ENCODE measurements around the gene AGRN.

DNA sequence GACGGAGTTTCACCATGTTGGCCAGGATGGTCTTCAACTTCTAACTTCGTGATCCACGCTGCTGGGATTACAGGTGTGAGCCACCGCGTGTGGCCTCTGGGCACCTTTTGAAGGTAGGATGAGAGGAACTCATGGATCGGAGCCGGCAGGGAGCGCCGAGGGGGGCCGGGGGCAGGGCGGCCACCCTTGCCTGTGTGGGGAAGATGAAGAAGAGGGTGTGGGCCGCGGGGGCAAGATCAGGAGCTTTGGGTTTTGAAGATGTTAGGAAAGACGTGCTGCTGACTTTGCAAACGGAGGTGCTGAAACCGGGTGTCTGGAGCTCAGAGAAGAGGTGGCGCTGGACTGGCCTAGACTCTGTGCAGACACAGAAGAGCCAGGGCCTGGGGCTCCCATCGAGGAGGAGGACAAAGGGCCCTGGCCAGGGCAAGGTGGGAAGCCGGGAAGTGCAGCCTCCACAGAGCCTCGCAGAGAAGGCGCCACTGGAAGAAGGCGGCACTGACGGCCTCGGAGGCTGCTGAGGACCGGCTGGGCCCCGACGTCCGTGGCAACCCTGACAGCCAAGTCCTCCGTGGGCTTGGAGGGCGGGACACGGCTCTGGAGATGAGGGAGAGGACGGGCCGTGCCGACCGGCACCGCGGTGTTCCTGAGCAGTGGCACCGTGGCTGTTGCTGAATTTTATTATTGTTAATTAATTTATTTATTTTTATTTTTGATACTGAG is 40.5 kb downstream of the AGRN start:
- no peak for TF ChIP-seq POLR2A (IDR thresholded peaks at IDR 0.05)
- TF ChIP-seq, protein P1, sequence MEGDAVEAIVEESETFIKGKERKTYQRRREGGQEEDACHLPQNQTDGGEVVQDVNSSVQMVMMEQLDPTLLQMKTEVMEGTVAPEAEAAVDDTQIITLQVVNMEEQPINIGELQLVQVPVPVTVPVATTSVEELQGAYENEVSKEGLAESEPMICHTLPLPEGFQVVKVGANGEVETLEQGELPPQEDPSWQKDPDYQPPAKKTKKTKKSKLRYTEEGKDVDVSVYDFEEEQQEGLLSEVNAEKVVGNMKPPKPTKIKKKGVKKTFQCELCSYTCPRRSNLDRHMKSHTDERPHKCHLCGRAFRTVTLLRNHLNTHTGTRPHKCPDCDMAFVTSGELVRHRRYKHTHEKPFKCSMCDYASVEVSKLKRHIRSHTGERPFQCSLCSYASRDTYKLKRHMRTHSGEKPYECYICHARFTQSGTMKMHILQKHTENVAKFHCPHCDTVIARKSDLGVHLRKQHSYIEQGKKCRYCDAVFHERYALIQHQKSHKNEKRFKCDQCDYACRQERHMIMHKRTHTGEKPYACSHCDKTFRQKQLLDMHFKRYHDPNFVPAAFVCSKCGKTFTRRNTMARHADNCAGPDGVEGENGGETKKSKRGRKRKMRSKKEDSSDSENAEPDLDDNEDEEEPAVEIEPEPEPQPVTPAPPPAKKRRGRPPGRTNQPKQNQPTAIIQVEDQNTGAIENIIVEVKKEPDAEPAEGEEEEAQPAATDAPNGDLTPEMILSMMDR (IDR thresholded peaks at IDR 0.05), result no peak
